Liver (tissue), 9 donors: ENCODE results near the gene CFTR. TPM values are rescaled to one million over a fixed set of nuclear protein-coding genes. Genes with fewer than 3 reads are reported as not detected.

Experiments
- DNase-seq: peaks from one replicate; pipeline ENCODE4 v3.0.0-alpha.2; 2017; ENCODE audit warnings: low spot score
- H3K27ac ChIP-seq, 2 donors: one replicate each; pipeline ENCODE4 v1.7.0; 2013; ENCODE audit warnings: inconsistent platforms in 2 of 2, low read length in 2 of 2, control low read depth in 1 of 2, low read depth in 1 of 2, mild to moderate bottlenecking in 1 of 2
- H3K27me3 ChIP-seq, 4 donors: one replicate each; pipeline versions ENCODE4 v1.6.1 to v1.7.0; 2013; ENCODE audit warnings: low read length in 3 of 4, inconsistent platforms in 1 of 4, mild to moderate bottlenecking in 1 of 4, moderate library complexity in 1 of 4; ENCODE audit not compliant: control insufficient read depth in 4 of 4, insufficient read depth in 4 of 4
- H3K36me3 ChIP-seq, 4 donors: one replicate each; pipeline versions ENCODE4 v1.6.1 to v1.7.0; 2013; ENCODE audit warnings: low read length in 3 of 4, mild to moderate bottlenecking in 3 of 4, low read depth in 1 of 4, moderate library complexity in 1 of 4; ENCODE audit not compliant: control insufficient read depth in 4 of 4, insufficient read depth in 3 of 4
- H3K4me1 ChIP-seq, 4 donors: one replicate each; pipeline versions ENCODE4 v1.6.1 to v1.7.0; 2013; ENCODE audit warnings: low read length in 3 of 4, mild to moderate bottlenecking in 3 of 4, moderate library complexity in 1 of 4; ENCODE audit not compliant: control insufficient read depth in 4 of 4, insufficient read depth in 4 of 4
- H3K4me3 ChIP-seq, 3 donors: one replicate each; pipeline versions ENCODE4 v1.6.1 to v1.7.0; 2013; ENCODE audit warnings: low read length in 3 of 3, control low read depth in 1 of 3, low read depth in 1 of 3, mild to moderate bottlenecking in 1 of 3
- H3K9ac ChIP-seq, 2 donors: one replicate each; pipeline ENCODE4 v1.7.0; 2013; ENCODE audit warnings: low read length in 2 of 2, mild to moderate bottlenecking in 2 of 2, moderate library complexity in 2 of 2, control low read depth in 1 of 2, low read depth in 1 of 2
- H3K9me3 ChIP-seq, 4 donors: one replicate each; pipeline versions ENCODE4 v1.6.1 to v1.7.0; 2013; ENCODE audit warnings: low read length in 3 of 4; ENCODE audit not compliant: control insufficient read depth in 4 of 4
- ATF3 ChIP-seq: IDR thresholded peaks from 2 replicates; pipeline ENCODE4 v1.6.1; 2016; ENCODE audit warnings: antibody characterized with exemption
- EGR1 ChIP-seq, 2 donors: IDR thresholded peaks; 2 replicates each; pipeline ENCODE4 v1.6.1; 2016 to 2018; ENCODE audit warnings: antibody characterized with exemption in 2 of 2, low read depth in 2 of 2
- FOXA2 ChIP-seq: IDR thresholded peaks from 2 replicates; pipeline ENCODE4 v1.6.1; 2016; ENCODE audit warnings: antibody characterized with exemption
- GABPA ChIP-seq, 2 donors: IDR thresholded peaks in 1 of 2; conservative IDR thresholded peaks in 1 of 2; 2 replicates each; pipeline ENCODE4 v1.6.1; 2016; ENCODE audit warnings: antibody characterized with exemption in 2 of 2, mild to moderate bottlenecking in 1 of 2, moderate library complexity in 1 of 2
- HNF4A ChIP-seq, 2 donors: conservative IDR thresholded peaks; 2 replicates each; pipeline ENCODE4 v1.6.1; 2016; ENCODE audit warnings: antibody characterized with exemption in 2 of 2, mild to moderate bottlenecking in 2 of 2
- MAX ChIP-seq: IDR thresholded peaks from 2 replicates; pipeline ENCODE4 v1.6.1; 2016; ENCODE audit warnings: antibody characterized with exemption
- RAD21 ChIP-seq, 2 donors: IDR thresholded peaks; 2 replicates each; pipeline ENCODE4 v1.6.1; 2016; ENCODE audit warnings: antibody characterized with exemption in 2 of 2, mild to moderate bottlenecking in 2 of 2
- REST ChIP-seq: IDR thresholded peaks from 2 replicates; pipeline ENCODE4 v1.6.1; 2016; ENCODE audit warnings: antibody characterized with exemption, mild to moderate bottlenecking
- RXRA ChIP-seq, 2 donors: IDR thresholded peaks; 2 replicates each; pipeline ENCODE4 v1.6.1; 2017 to 2018; ENCODE audit warnings: antibody characterized with exemption in 2 of 2, mild to moderate bottlenecking in 1 of 2
- SP1 ChIP-seq: IDR thresholded peaks from 2 replicates; pipeline ENCODE4 v1.6.1; 2018; ENCODE audit warnings: antibody characterized with exemption, mild to moderate bottlenecking
- TAF1 ChIP-seq: conservative IDR thresholded peaks from 2 replicates; pipeline ENCODE4 v1.6.1; 2016; ENCODE audit warnings: antibody characterized with exemption, mild to moderate bottlenecking
- YY1 ChIP-seq: IDR thresholded peaks from 2 replicates; pipeline ENCODE4 v1.6.1; 2016; ENCODE audit warnings: antibody characterized with exemption, mild to moderate bottlenecking
- ZBTB33 ChIP-seq: IDR thresholded peaks from 2 replicates; pipeline ENCODE4 v1.6.1; 2016; ENCODE audit warnings: antibody characterized with exemption
- WGBS: extraction: QIAGEN DNeasy Blood & Tissue Kit; methylation state at CpG from one replicate; pipeline ENCODE4 v1.1.7; 2013; 5-methylcytosine and 5-hydroxymethylcytosine counted together
- polyA plus RNA-seq, 2 donors: library from polyadenylated mRNA; stranded (reverse) in 1 of 2; unstranded in 1 of 2; fragments of 200-250 nt in 1 of 2; fragments of >200 nt in 1 of 2; fragmentation: Nextera tagmentation in 1 of 2; extraction: Ambion mirVana in 1 of 2; gene quantifications; one replicate each; pipeline versions ENCODE4 v1.2.1 to v1.2.3, GENCODE V29; 2013 to 2015
- total RNA-seq, 2 donors: library from RNA; depleted of rRNA; stranded (reverse); fragments of >200 nt; gene quantifications; one replicate each; pipeline ENCODE4 v1.2.3, GENCODE V29; 2014
- donor health status: healthy.
- donor health status: healthy.
- donor health status: healthy.
- donor health status: healthy.
- donor health status: healthy.

CFTR gene
- total and polyA plus RNA-seq, 4 donors = 0.75 to 10.5 (median 1.3) TPM

- peaks cover 0 to 4% (median 0%) of the 10 kb centered on the region in 4 donors for H3K9me3 ChIP-seq
- no peak overlapping the region for H3K4me3 ChIP-seq
- H3K36me3 ChIP-seq = no peaks in the 10 kb centered on the region
- no peak overlapping the region for H3K9ac ChIP-seq
- H3K27me3 ChIP-seq = no peaks in the 10 kb centered on the region
- TF ChIP-seq MAX = no peak
- TF ChIP-seq SP1 = no peak
- TF ChIP-seq RAD21 (IDR thresholded peaks at IDR 0.05) = no peak
- no peak overlapping the region for H3K27ac ChIP-seq
- DNase-seq = no peak
- no peaks in the 10 kb centered on the region for H3K4me1 ChIP-seq
These were observed 165.8 kb downstream of the CFTR start for GRCh38 chr7:117645481-117646165.

- no peak overlapping the region for H3K27ac ChIP-seq
- DNase-seq = no peak
- no peak overlapping the region for H3K9ac ChIP-seq
- H3K27me3 ChIP-seq = no peaks in the 10 kb centered on the region
- H3K9me3 ChIP-seq = peaks cover 0 to 4% (median 0%) of the 10 kb centered on the region in 4 donors
- TF ChIP-seq MAX = no peak
- no peak for TF ChIP-seq YY1
- TF ChIP-seq REST = no peak
- WGBS = 93% methylated on average over 5 of the region's 5 CpGs
- no peak overlapping the region for H3K4me3 ChIP-seq
- no peaks in the 10 kb centered on the region for H3K4me1 ChIP-seq
- H3K36me3 ChIP-seq = no peaks in the 10 kb centered on the region
These were observed 168.5 kb downstream of the CFTR start for GRCh38 chr7:117648203-117648866.

- 91% methylated on average over 4 of the region's 4 CpGs for WGBS
- Histone ChIP-seq H3K4me1 (no peaks in the 10 kb centered on the region), H3K4me3 (no peak overlapping the region), H3K9ac (no peak overlapping the region), H3K27ac (no peak overlapping the region), H3K27me3 (no peaks in the 10 kb centered on the region), H3K36me3 (no peaks in the 10 kb centered on the region), H3K9me3 (peaks cover 0 to 2% (median 0%) of the 10 kb centered on the region in 4 donors)
- DNase-seq = no peak
- TF ChIP-seq RAD21 (IDR thresholded peaks at IDR 0.05) = no peak
- no peak for TF ChIP-seq ATF3
- no peak for TF ChIP-seq GABPA (IDR thresholded peaks at IDR 0.05 in 1 of 2, conservative IDR thresholded peaks at IDR 0.05 in 1 of 2)
- no peak for TF ChIP-seq FOXA2
- TF ChIP-seq RXRA (IDR thresholded peaks at IDR 0.05) = no peak
- no peak for TF ChIP-seq REST
- no peak for TF ChIP-seq ZBTB33
- TF ChIP-seq HNF4A (conservative IDR thresholded peaks at IDR 0.05) = no peak
- TF ChIP-seq TAF1 = no peak
- TF ChIP-seq YY1 = no peak
- TF ChIP-seq EGR1 (IDR thresholded peaks at IDR 0.05; ENCODE audit: low read depth in 2 of 2) = no peak
- no peak for TF ChIP-seq SP1
These were observed 173.3 kb downstream of the CFTR start for GRCh38 chr7:117652943-117653680.
